Tongue (tissue), 2 donors: Measurements from ENCODE around the gene SV2C. TPM values are rescaled to one million over a fixed set of nuclear protein-coding genes. Genes with fewer than 3 reads are reported as not detected.
A peak's percentile ranks its signal among the peaks of the same experiment; 100 is the strongest.
"Not testable (repeated sequence)": the region's sequence is repeated elsewhere in the genome, so short reads cannot be mapped to it uniquely, and the experiment has no call there.

Source experiments
- DNase-seq: peaks from one replicate; pipeline ENCODE4 v3.0.0-alpha.2; 2015
- total RNA-seq: library from RNA; depleted of rRNA; stranded (reverse); fragments of >200 nt; gene quantifications from one replicate; pipeline ENCODE4 v1.2.3, GENCODE V29; 2014

Gene SV2C
- total RNA-seq, 1 donor from 2014 or later: 0.31 TPM

DNA sequence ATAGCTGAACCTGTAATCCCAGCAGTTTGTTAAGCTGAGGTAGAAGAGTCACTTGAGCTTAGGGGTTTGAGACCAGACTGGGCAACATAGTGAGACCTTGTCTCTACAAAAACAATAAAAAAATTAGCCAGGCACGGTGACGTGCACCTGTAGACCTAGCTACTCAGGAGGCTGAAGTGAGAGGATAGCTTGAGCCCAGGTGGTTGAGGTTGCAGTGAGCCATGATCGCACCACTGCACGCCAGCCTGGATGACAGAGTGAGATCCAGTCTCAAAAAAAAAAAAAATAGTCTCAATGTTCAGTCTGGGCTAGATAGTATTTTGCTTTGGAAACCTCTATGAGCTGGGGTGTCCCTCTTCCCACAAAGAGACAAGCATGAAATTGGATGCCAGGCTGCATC is 268.0 kb downstream of the SV2C start:
- DNase-seq: no peak

DNA sequence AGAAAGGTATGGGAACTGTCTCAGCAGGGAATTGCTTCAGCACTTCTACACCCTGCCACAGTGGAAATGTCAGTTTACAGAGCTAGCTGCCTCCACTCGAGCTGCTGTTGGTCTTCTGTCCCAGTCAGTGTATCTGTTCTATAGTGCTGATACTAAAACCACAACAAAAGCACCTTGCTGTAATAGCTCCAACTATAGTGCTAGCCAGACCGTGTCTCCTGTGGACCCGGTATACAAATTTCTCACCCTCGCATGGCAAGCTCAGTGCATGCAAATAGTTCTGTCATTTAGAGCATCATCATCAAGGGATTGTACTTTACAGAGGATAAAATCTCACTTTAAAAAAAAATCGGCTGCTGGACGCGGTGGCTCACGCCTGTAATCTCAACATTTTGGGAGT is 268.4 kb downstream of the SV2C start:
- no peak for DNase-seq

DNA sequence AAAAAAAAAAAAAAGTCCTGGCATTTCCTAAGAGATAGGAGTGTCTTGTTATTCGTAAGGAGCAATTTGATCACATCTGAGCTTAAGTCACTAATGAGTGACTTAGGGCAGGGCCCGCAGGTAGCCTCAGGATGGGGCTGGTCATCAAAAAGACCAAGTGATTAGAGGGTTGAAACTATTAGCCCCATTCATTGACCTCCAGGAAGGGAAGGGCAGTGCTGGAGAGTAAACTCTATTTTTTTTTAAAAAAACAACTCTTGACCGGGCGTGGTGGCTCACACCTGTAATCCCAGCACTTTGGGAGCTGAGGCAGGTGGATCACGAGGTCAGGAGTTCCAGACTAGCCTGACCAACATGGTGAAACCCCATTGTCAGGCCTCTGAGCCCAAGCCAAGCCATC is 273.7 kb downstream of the SV2C start:
- no peak for DNase-seq

DNA sequence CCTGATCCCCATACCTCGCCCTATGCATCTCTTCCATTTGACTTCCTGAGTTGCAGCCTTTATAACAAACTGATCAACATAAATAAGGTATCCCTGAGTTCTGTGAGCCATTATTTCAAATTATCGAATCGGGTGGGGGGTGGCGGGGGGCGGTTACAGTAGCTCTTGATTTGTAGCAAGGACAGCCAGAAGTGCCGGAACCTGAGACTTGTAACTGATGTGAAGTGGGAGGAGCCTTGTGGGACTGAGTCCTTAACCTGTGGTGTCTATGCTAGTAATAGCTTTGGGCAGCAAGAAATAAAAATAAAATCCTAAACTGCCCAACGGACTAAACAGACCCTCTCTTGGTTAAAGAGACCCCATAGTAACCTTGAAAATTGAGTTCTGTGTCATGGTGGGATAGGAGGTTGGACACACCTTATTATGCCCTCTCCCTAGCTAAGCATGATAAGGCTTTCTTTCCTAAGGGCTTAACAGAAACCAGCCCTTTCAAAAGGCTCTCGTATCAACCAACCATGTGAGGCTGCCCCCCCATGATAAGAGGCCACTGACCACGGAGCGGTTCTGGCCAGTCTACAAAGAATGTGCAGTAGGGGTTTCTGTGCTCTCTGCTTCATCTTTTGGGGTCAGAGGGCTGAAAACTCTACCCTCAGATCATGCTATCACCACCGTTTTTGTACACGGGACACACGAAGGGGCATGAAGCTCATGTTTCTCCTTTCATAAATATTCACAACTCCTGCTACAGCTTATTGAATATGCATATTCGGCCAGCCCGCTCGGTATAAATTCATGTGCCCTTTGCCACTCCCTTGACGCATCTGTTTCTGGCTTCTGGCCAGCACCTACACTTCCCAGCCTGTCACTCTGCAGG is 280.4 kb downstream of the SV2C start:
- peak; percentile 54 for DNase-seq

DNA sequence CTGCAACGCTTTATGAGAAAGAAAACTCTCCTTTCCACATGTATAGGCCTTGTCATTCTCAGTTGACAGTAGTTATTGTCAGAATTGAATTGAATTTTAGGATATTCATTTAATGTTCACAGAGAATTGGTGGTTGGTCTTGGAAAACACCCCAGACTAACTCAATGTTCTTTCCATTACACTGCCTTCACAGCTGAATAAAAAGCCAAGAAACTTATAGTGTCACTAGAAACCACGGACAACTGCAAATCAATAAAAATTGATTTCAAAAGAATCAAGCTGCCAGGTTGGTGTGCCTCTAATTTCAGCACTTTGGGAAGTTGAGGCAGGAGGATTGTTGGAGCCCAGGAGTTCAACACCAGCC is 281.0 kb downstream of the SV2C start:
- no peak for DNase-seq

DNA sequence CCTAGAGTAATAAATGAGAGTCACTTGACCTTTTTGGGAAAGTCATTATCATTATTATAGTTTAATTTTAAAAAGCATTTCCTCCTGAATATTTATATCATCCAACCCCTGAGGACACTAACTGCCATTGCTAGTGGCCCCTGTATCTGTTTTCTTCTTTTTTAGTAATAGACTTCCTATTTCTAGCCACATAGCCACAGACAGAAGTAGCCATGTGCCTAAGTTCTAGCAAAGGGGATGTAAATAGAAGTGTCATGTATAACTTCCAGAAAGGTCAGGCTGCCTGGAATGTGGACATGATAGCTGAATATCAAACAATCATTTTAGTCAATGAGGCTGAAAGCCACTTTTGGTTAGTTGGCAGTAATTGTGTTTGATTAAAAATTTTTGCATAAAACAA is 282.4 kb downstream of the SV2C start:
- DNase-seq: no peak

DNA sequence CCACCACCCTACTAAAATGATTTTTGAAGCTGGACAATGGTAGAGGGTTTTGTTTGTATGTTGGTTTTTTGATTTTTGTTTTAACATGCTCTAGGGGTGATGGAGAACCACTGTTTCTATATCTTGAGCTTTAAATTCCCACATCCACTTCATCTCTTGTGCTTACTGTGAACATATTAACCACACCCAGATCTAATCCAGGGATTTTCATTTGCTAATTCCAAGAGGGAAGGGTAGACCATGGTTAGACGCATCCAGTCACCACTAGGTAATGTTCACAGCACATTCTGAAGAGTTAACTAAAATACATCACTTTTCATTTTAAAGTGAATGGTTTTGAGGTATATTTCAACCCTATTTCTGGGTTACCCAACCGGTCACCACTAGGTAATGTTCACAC is 283.4 kb downstream of the SV2C start:
- DNase-seq: no peak

DNA sequence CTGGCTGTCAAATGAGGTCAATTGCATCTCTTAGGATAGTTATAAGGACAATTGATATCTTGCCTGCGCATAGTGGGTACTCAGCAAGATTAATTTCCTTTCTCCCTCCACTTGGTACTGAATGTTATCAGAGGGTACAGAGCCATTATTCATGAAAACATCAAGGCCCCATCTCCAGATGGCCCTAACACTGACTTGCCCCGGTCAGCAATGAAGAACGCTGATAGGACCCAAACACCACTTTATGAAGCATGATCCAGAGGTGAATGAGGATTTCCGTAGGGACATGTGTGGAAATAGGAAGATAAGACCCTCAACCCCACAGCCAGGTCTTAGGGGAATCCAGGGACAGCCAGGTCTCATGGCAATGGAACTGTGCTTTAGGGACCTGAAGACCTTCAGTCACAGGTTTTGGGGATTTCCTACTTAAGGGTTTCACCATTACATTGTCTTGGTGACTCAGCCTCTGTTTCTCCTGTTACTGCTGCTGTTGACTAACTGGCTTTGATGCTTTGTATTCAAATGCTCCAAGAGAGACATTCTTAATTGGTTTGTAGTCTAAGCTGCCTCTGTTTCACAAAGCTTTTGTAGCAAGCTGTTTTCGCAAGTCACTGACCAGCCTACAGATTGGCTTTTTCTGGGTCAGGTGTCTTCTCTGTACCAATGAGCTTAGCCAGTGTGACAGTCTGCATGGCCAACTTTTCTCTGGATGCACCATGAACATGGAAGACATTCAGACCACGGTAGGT is 284.6 kb downstream of the SV2C start:
- DNase-seq: no peak

DNA sequence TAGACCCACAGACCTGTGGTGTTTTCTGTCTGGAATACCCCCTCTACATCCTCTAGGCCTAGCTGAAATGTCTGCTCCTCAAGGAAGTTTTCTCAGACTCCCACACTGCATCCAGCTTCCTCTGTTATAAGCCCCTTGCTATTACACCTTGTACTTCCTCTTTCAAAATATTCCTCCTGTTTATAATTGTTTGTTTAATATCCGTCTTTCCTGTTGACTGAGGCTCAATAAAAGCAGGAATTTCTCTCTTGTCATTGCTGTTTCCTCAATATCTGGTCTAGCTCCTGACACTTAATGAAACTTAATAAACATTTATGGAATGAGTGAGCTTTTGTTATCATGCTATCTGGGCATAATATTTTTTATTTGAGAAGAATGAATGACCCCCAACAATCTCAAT is 285.8 kb downstream of the SV2C start:
- DNase-seq: no peak

DNA sequence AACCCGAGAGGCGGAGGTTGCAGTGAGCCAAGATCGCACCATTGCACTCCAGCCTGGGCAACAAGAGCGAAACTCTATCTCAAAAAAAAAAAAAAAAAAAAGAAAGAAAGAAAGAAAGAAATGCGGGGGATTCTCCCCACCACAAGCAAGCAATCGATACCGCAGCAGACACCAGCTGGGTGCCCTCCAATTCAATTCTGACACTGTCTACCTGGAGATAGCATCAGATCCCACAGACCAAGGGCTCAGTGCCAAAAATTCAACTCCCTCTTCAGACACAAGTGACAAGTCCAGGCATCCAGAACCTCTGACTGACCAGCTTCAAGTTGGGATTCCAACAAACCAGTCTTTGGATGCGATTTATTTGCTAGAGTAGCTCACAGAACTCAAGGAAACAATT is 286.5 kb downstream of the SV2C start:
- DNase-seq: not testable (repeated sequence)

DNA sequence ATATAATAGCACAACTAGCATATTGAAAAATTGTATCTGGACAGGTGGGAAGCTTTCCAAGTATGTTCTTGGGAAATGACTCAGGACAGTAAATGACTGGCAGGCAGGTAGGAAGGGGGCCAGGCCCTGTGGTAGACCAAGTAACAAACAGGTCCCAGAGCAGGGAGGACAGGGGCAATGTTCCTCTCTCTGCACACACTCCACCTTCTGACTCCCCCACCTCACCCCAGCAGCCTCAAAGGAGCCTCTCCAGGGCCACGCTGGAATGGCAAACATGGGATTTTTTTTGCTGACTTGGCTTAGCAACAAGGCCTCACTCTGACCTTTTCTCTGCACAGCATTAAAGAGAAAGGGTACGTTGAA is 288.8 kb downstream of the SV2C start:
- no peak for DNase-seq

DNA sequence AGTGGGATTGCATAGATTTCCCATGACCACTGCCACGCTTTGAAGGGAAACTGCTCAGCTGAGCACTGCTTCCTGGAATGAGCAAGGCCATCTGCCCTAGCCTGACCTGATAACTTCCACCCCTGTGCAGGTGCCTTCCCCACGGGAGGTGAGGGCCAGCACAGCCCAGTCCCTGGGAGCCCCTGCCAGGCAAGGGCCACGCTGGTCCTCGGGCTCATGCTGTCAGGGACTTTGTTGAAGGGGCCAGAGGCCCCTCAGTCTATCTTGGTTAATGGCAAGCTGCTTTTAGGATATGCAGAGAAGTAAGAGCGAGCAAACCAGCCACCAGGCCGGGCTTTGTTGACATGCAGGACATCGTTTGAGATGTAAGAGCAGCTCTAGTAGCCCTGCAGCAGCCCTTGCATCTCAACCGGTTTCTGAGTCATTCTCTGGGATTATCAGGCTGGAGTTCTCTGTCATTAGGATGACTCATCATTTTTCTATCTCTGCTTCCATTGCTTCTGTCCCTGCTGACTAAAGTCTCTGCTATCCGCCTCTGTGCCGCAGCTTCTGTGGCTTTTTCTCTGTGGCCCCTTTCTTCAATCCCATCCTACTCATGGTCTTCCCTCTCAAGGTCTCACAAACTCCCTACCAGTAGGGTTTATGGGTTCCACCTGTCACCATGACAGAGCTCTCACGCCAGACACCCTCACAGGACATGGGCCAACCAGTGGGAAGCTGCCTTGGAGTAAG is 289.3 kb downstream of the SV2C start:
- no peak for DNase-seq

DNA sequence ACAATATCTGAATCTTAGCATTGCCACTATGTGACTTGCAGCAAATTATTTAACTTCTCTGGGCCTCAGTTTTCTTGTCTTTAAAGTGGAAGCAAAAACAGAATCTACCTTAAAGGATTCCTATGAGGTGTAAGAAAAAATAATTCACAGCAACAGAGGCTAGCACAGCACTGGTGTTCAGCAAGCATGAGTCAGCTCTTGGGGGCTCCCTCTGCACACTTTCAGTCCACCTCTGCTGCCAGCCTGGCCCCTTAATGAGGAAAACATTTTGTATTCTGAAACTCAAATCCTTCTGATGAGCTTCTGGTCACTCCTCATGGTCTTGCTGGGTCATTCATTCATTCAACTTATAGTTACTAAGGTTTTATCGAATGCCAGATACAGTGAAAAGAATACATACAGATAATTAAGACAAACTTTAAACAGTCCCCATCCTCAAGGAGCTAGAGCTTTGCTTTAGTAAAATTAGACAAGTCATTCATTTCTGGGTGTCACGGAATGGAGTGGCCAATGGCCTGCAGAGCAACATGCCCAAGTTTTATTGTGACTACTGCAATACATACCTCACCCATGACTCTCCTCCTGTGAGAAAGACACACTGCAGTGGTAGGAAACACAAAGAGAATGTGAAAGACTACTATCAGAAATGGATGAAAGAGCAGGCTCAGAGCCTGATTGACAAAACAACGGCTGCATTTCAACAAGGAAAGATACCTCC is 293.1 kb downstream of the SV2C start:
- no peak for DNase-seq

DNA sequence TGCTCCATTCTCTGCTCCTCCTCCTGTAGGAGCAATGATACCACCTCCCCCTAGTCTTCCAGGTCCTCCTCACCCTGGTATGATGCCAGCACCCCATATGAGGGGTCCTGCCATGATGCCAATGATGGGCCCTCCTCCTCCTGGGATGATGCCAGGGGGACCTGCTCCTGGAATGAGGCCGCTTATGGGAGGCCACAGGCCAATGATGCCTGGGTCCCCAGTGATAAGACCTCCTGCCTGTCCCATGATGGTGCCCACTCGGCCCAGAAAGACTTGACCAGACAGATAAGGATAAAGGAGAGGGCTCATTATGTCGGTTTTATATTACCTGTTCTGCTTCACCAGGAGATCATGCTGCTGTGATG is 293.7 kb downstream of the SV2C start:
- DNase-seq: no peak

DNA sequence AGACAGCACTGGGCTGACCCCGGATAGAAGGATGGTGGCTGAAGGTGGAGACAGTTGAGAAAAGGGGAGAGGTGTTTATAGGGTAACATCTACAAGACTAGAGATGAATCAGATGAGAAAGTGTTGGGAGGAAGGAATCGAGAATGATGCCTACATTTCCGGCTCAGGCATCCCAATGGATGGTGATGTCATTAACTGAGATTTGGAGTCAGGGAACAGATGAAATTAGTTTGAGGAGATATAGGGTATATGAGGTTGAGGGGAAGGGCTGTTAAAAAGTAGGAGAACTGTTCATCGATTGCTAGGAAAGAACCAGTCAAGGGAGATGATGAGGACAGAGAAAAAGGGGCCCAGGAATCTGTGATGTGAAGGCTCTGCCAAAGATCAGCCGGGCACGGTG is 295.2 kb downstream of the SV2C start:
- no peak for DNase-seq

DNA sequence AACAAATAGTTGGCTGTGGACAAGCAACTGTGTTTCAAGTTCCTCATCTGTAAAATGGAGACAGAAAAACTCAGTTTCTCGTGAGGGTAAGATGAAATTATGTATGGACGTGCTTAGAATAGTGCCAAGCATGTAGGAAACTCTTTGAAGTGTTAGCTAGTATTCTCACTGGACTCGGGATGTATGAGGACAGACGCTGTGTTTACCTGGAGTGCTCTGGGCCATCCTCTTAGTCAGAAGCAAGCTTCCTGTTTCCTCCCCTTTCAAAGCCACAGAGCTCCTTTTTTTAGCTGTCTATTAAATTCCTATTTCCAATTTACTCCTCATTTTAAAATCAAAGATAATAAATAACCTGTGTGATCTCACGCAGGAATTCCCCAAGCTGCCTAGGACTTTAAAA is 296.1 kb downstream of the SV2C start:
- no peak for DNase-seq

DNA sequence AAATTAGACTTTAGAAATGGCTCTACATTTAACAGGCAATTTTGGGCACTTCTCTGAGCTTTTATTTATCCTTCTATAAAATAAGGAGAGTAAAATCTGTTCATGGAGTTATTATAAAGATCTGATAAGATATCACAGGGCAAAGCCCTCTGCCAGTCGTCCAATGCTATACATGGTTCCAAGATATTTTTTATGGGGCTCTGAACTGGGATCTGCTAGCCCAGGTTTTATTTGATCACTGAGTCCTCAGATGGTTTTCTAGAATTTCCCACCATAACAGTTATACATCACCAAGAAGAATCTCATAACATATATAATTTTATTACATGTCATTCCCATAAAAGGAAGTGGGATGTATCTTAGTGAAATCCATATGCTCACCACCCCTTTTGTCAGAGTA is 296.7 kb downstream of the SV2C start:
- no peak for DNase-seq

DNA sequence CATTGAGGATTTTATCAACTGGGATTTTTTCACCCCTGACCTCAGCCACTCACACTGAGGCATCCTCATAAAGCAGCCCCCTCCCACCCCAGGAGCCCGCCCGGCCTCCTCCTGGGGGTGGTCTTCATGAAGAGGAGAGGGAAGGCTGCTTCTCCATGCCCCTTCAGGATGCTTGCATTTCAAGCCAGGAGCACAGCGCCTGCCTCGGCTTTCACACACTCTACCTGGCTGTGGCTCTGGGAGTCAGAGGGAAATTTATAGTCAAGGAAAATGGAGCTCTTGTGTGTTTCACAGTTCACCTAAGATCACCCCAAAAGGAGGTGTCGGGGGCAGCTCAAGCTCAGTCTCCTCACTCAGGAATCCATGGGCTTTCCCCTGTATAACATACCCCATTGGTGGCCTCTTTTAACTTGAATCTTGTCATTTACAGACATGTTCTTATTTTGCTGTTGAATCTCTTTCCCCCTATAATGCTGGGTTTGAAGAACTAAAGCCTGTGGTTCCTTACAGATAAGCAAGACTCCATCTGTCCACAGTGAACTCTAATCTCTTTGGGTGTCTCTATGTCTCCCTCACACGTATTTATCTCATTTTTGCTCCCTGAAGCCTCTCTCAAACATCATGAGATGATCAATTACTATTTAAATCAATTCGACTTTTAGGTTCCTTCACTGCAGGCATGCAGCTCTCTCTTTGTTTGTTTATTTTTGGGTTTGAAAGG is 297.3 kb downstream of the SV2C start:
- no peak for DNase-seq

DNA sequence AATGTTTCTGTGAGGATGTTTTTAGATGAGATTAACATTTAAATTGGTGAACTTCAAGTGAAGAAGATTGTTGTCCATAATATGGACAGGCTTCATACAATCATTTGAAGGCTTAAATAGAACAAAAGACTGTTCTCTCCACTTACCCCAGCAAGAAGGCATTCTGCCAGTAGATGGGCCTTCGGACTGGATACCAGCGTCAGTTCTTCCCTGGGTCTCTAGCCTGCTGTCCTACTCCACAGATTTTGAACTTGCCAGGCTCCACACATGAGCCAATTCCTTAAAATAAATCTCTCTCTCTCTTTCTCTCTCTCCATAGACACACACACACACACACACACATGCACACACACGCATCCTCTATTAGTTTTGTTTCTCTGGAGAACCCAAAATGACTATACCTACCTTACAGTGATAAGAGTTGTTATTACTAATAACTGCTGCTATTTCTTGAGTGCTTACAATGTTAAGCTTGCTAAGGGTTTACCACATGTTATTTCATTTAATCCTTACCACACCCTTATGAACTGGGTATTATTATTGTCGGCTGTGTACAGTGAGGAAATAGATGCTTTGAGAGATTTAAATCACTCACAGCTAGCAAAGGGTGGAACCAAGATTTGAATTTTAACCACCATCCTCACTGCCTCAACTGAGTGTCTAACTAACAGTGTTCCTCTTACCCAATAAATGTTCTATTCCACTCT is 300.1 kb downstream of the SV2C start:
- DNase-seq: no peak

DNA sequence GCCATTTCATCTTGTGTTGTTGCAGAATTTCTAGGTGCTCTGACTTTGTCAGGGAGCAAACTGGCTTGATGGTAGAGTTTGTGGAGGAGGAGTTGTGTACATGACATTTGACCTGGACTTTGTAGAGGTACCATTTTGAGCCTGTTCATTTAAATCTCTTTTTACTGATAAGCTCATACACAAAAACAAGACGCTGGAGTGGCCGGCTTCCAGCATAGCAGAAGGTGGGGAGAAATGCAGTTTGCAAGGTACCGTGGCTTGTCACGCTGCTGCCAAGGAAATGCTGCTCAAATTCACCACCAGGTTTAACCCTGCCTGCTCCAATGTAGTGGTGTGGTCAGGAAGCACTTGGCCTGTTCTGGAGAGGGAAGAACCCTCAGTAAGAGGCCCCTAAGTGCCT is 301.0 kb downstream of the SV2C start:
- no peak for DNase-seq

DNA sequence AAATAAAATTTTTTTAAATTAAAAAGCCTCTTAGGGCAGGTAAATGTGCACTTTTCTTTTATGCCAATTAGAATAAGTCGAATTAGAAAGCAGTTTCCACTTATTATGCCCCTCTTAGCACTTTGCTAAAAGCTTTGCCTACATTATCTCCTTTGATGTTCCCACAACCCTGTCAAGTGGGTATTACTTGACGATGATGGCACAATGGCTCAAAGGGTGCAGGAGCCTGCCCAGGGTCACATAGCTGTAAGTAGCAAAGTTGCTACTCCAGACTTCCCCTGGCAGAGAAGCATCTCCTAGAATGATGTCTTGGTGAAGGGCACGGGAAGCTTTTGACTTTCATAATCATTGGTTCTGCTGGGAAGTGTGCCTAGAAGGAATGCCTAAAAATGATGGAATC is 301.5 kb downstream of the SV2C start:
- DNase-seq: no peak
